ENCODE measurements around the gene ZCCHC14.

ZCCHC14 gene

DNA sequence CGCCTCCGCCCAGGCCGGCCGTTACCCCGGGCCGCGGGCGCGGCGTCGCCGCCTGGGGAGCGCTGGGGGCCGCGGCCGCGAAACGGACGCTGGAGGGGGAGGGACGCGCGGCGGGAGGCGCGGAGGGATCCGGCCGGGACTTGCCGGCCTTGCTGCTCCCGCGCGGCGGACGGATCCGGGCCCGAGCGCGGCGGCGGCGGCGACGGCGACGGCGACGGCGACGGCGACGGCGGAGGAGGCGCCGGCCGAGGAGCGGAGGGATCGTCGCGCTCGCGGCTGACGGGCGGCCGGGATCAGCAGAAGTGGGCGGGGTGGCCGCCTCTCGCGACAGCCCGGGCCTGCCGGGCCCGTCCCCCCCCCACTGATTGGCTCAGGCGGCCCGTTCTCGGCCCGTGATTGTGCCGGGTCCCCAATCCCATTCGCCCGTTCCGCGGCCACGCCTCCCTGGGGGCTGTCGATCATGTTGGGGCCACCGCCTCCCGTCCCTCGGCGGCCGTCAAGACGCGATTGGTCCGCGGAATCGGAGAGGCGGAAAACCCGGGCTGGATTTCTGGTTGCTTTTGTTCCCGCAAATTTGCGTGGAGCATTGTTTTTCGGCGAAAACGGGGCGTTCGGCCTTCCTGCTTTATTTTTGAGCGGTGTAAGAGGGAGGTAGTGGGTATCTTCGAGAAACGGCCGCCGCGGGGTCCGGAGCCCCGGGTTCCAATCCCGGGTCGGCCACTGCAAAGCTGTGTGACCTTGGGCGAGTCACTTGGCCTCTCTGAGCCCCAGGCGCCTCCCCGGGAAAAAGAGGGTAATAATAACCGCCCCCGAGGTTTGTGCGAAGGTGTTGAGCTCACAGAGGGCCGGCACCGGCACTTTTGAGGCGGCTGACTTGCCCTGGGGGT is at the start of gene ZCCHC14:
TSS of gene ZCCHC14 (minus strand) at position 304 of the 887 bp plus-strand sequence. CDS start 786 bp downstream, outside the sequence.
- peak; percentile 96 for DNase-seq

DNA sequence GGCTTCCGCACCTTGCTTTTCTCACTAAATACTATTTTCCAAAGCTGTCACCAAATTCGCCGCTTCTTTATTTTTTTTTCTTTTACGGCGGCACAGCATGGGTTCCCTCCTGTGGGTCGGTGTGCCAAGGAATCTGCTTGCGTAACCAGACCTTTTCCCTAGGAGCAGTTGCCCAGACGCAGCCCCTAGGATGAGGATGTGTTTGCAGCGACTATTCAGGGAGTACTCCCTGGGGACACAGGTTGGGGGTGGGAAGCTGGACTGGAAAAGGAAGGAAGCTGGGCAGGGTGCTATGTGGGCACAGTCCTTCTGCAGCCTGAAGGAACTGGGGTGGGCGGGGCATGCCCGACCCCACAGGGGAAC is 49.0 kb upstream of the ZCCHC14 start:
- peak; percentile 32 for DNase-seq

DNA sequence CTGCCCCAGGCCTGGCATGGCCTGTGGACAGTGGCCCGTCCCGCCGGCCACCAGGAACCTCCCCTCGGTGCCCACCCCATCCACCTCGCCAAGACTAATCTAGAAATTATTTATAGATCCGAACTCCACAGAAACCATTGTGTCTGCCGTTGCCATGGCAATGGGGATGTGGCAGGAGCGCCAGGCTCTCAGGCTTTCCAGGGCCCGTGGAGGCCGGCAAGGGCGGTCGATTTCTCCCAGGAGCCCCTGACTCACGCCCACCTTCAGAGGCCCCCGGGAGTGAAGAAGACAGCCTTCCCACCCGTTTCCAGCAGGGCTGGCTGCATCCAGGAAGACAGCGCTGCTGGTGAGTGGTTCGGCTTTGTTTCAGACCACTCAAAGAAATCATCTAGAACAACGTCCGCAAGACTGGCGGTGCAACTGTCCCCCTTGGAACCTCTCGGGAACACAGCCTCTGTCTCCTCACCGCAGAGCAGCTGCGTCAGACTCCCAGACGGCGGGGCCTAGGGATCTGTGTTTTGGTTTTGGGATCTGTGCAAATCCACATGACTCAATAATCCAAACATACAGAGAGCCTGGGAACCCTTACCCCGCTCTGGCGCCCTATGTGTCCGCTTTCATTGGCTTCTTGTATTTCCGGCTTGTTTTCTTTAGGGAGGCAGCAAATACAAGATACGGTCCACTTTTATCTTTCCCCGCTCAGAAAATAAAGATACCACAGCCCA is 48.5 kb upstream of the ZCCHC14 start:
- DNase-seq: peak; percentile 28

DNA sequence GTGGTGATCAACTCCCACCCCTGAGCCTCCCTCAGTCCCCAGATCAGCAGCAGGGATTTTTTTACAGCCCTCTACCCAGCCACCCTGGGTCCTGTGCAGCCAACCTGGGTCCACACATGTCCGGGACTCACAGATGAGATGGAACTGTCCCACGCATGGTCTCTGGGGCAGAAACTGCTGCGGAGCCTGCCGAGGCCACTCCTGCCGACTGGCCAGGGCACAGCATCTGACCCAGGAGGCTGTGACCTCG is 48.0 kb upstream of the ZCCHC14 start:
- no peak for DNase-seq

DNA sequence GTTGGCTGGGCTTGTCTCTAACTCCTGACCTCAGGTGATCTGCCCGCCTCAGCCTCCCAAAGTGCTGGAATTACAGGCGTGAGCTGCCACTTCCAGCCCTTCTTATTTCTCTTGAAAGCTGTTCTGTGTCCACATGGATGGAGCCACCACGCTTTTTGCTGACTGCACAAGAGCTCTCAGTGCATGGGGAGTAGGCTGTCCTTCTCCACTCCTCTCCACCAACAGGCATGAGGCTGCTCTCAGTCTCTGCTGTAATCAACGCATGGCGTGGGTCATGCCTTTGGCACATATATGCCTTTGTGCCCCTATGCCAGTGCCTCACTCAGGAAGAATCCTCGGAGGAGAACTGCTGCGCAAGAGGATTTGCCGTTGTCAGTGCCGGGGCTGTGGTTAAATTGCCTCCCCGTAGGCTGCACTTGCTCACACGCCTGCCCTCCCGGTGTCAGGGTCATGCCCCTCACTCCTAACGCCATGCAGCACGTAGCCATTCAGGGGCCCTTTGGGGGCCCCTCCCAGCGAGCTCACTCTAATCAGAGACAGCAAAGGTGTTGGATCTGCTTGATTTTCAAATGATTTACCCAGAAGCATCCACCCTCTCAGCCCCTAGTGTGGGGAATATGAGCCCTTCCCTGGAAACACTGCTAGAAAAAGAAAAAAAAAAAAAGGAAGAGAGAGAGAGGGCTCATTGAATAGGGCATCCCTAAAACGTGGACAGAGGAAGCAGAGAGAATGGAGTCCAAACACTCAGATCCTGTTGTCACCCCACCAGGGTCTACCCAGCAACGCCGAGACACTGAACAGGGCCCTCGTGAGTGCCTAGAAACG is 47.5 kb upstream of the ZCCHC14 start:
- no peak for DNase-seq

DNA sequence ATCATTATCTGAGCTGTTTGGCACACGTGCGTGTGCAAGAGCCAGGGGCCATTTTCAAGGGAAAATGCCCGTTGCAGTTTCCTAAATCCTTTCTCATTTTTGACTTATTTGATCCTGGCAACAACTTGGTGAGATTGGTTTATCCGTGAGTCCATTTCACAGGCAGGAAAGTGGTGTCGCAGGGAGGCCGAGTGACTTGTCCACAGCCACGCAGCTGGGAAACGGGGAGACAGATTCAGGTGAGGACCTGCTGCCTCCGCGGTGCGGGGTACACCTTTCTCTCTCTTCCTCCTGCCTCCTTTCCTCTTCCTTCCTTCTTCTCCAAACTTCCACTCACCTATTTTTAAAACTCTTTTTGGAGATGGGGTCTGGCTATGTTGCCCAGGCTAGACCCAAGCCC is 46.3 kb upstream of the ZCCHC14 start:
- DNase-seq: no peak

DNA sequence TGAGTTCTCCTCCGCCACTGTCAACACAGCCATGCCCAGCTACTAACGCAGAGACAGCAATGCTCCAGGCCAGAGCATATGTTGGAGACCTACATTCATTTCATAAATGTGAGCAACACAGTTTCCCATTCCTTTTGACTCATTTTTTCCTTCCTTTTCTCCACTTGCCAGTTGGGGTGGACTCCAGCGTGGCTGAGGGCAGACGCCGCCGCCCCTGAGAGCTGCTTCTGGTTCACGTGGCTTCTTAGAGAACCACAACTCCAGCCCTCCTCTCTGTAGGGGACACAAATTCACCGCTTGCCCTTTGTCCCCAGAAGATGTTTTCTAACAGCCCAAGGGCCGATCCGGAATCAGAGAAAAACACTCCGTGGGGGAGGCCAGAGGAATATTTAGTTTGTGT is 45.8 kb upstream of the ZCCHC14 start:
- no peak for DNase-seq

DNA sequence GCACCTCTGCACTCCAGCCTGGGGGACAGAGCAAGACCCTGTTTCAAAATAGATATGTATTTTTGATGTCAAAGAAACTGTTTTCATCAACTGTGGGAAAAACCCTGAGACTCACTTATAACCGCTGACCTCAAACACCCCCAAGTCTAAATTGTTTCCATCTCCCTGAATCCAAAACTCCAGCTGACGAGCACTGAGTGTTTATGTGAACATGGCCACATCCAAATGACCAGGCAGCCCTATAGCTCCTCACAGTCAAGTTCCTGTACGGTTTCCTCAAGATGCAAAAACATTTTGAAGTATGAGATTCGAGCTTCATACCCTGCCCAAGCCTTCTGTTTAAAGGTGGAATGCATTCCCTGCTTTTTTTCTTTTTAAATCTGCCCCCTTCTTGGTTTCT is 45.3 kb upstream of the ZCCHC14 start:
- no peak for DNase-seq

DNA sequence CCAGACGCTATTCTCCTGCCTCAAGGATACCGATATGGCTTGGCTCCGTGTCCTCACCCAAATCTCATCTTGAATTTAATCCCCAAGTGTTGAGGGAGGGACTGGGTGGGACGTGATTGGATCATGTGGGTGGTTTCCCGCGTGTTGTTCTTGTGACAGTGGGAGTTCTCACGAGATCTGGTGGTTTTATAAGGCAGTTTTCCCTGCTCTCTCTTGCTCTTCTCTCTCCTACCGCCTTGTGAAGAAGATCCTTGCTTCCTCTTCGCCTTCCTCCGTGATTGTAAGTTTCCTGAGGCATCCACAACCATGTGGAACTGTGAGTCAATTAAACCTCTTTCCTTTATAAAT is 43.9 kb upstream of the ZCCHC14 start:
- no peak for DNase-seq

DNA sequence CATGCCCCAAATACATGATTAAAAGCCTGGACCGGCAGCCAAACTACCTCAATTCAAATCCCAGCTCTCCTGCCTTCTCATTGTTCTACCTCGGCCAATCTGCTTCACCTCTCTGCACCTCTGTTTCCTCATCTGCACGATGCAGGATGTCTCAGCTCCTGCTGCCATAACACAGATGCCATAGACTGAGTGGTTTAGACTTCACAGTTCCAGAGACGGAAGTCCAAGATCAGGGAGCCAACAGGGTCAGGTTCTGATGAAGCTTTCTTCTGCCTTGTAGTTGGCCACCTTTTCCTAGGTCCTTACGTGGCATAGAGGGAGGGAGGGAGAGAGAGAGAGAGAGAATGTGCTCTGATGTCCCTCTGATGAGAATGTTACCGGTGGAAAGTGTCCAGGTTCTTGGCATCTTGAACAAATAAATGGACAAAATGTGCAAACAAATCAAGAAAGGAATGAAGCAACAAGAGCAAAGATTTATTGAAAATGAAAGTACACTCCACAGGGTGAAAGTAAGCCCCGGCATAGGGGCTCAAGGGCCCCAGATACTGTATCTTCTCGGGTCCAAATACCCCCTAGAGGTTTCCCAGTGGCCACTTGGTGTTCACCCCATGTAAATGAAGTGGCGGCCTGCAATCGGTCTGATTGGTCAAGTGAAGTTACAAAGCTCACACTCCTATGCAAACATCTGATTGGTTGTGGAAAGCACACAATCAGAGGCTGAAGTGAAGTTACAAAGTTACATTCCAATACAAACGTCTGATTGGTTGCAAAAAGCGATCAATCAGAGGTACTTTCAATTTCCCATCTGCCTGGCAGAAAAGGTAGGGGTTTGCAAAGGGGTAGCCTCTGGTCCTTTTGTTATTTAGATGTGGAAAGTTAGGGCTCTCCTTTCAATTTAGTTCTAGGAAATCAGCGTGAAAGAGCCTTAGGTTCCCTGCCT is 43.3 kb upstream of the ZCCHC14 start:
- DNase-seq: no peak

DNA sequence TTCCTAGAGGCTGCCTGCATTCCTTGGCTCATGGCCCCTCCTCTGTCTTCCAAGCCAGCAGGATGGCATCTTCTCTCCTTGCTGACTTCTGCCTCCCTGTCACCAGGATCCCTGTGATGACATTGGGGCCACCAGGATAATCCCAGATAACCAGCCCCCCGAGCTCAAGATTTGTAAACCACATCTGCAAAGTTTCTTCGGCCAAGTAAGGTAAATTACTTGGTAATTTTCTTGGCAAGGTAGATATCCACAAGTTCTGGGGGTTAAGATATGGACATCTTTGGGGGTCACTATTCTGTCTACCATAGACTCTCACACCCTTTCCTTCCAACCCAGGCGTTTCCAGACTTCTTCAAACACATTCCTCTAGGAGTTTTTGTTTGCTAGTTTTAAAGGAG is 42.6 kb upstream of the ZCCHC14 start:
- no peak for DNase-seq

DNA sequence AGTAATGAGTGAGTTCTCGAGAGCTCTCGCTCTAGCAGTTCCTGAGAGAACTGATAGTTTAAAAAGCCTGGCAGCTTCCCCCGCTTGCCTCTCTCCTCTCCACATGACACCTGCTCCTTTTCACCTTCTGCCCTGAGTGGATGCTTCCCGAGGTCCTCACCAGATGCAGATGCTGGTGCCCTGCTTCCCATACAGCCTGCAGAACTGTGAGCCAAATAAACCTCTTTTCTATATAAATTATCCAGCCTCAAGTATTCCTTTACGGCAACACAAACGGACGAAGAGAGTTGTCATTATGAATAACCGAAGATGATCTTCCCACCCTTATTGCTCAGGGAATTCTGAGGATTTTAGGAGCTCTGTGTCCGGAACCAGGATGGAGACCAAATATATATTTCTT is 41.9 kb upstream of the ZCCHC14 start:
- no peak for DNase-seq

DNA sequence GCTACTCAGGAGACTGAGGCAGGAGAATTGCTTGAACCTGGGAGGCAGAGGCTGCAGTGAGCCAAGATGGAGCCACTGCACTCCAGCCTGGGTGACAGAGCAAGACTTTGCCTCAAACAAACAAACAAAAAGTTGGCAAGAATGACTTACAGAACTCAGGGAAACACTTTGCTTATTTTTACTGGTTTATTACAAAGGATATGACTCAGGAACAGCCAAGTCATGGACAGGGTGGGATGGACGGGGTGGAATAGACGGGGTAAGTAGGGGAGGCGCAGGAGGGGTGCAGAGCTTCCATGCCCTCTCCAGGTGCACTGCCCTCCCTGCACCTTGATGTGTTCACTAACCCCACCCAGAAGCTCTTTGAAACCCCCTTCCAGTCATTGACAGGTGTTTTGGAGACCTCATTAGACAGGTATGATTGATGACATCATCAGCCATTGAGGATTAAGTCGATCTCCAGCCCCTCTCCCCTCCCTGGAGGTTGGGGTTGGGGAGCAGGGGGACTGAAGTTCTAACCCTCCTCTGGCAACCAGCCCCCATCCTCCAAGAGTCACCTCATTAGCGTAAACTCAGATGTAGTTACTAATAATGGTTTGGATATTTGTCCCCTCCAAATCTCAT is 41.3 kb upstream of the ZCCHC14 start:
- DNase-seq: no peak

DNA sequence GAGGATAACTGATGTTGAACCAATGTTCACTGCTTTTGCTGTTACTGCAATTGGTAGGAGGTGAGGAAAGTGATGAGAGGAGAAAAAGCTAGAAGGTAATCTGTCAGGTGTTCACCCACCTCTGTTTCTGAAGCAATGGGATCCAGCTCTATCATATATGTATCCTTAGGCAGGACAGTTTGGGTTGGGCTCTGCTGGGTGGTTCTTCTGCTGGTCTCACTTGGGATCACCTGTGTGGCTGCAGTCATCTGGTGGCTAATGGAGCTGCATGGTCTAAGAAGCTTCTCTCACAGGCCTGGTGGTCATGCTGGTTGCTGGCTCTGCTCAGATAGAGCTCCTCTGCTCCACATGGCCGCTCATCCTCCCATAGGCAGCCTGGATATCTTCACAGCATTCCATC is 40.2 kb upstream of the ZCCHC14 start:
- DNase-seq: no peak

DNA sequence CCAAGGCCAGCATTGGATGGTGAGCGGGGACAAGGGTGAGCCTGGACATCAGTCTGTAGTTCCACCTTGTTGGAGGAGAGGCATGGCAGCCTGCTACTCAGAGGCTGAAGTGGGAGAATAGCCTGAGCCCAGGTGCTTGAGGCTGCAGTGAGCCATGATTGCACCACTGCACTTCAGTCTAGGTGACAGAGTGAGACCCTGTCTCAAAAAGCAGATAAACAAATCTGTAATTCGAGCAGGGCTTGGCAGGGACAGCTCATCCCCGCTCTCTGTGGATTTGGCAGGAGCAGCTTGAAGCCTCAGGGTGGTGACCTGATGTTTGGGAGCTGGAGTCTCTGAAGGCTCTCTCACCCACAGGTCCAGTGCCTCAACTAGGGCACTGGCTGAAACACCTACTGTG is 38.6 kb upstream of the ZCCHC14 start:
- DNase-seq: no peak

DNA sequence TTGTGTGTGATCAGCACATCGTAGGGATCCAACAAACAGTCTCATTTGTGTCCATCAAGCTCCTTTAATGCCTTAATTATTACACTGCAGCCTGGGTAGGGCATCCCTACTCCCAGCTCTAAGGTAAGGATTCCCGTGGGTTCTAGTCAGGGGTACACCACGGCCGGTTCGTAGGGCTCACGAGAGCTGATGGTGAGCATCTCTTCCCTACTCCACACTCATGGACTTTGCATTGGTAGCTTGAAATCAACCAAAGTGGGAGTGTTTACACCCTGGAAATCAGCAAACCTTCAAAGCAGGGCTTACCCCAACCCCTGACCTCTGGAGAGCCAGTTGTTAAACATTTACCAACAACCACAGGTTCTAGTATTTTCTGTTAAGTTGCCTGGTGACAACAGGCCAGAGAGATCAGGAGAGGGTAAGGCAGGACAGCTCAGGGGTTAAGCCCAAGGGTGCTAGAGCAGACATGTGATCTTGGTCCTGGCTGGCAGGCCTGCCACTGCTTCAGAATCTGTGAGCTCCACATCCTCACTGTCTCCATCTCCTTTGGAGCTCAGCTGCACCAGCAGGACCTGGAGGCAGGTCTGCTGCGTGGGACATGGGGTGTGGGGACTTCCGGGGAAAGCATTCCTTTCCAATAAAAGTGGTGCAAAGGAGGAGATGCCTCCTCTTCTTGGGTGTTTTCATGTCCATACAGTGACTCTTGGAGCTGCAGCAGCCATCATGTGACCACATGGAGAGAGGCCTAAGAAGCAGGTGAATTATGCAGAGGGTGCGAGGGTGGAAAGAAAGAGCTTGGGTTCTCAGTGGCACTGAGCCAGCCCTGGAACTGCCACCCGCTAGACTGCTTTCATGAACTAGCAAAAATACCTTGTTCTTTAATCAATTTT is 36.1 kb upstream of the ZCCHC14 start:
- no peak for DNase-seq

DNA sequence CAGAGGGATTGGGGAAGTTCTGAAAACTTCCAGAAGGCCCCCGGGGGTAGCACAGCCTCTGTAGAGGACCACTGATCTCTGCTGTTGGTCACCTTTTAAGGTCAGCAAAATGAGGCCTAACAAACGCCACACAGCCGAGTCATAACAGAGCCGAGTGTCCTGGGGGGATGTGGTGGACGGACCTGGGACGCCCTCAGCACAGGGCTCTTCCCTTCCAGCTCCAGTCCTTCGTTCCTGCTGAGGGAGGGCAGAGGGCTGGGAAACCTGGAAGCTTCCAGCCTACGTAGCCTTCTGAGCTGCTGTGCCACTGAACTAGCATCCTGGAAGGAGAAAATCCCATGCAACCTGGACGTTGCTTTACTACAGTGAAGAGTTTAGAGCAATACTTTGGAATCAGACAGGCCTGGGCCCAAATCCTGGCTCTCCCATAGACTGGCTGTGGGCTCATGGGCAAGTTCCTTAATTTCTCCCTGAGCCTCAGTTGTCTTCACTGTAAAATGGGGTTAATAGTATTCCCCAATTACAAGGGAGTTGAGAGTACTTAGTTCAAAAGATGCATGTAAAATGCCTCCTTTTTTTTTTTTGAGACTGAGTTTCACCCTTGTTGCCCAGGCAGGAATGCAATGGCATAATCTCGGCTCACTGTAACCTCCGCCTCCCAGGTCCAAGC is 34.4 kb upstream of the ZCCHC14 start:
- DNase-seq: no peak

DNA sequence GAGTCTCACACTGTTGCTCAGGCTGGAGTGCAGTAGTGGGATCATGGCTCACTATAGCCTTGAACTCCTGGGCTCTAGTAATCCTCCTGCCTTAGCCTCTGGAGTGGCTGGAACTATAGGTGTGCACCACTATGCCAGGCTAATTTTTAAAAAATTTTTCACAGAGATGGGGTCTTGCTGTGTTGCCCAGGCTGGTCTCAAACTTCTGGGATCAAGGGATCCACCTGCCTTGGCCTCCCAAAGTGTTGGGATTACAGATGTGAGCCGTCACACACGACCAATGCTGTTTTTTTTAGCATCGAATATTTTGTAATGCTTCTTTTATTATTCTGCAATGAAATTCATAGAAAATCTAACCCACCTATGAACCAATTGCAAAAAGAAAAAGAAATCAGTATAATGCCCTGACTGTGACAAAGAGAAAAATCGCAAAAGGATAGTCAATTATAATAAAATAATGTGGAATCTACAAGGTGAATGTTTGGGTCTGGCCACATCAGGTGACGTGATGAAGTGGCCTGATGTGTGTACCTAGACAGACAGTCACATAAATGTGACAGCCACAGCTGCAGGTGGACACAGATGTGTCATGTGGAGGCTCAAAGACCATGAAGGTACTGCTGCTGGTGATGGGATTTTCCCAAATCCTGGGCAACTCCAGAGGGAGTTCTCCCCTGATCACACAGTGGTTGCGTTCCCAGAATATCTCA is 33.6 kb upstream of the ZCCHC14 start:
- no peak for DNase-seq

DNA sequence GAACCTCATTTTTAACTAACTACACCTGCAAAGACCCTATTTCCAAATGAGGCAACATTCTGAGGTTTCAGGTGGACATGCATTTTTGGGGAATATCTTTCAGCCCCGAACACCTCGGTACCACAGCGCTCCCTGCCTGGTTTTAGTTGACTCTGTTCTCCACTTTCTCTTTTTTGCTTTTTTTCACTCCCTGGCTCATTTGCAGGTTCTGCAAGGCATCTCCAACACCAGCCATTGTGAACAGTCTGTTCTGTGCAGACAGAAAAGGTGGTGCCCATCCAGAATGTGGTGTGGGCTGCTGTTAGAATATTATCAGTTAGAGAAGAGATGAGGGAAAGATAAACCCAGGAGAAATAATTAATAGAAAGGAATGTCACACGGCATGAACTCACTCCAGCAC is 32.5 kb upstream of the ZCCHC14 start:
- no peak for DNase-seq

DNA sequence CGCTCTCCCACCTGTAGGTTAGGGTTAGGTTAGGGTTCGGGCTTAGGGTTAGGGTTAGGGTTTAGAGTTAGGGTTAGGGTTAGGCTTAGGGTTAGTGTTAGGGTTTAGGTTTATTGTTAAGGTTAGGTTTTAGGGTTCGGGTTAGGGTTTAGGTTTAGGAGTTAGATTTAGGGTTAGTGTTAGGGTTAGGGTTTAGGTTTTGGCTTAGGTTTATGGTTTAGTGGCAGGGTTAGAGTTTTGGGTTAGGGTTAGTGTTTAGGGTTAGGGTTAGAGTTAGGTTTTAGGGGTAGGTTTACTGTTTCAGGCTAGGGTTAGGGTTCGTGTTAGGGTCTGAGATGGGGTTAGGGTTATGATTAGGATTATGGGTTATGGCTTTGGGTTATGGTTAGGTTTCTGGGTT is 31.6 kb upstream of the ZCCHC14 start:
- no peak for DNase-seq
